CD8-positive, alpha-beta memory T cell (primary cell): ENCODE data around the gene PCDHA8. TPM values are rescaled to one million over a fixed set of nuclear protein-coding genes. Genes with fewer than 3 reads are reported as not detected.
"Not testable (repeated sequence)": the region's sequence is repeated elsewhere in the genome, so short reads cannot be mapped to it uniquely, and the experiment has no call there.

Experiments
- CTCF ChIA-PET: fragments of 350-600 bp; sonication (Branson Sonifier 250); formaldehyde crosslinking; loops from one replicate; lab custom pipeline; 2021; ENCODE audit warnings: antibody characterized with exemption; lab: Charles Lee
- POLR2A ChIA-PET: fragments of 350-600 bp; sonication (Branson Sonifier 250); formaldehyde crosslinking; loops from one replicate; lab custom pipeline; 2021; ENCODE audit warnings: antibody characterized with exemption; lab: Charles Lee
- DNase-seq, 5 donors: peaks; one replicate each; pipeline versions ENCODE4 v3.0.0 to v3.0.0-alpha.2; 2020 to 2022; ENCODE audit warnings: mixed read lengths in 1 of 5
- H3K27ac ChIP-seq: one replicate; pipeline ENCODE4 v1.7.0; 2013; ENCODE audit warnings: low read depth, mild to moderate bottlenecking, low read length, moderate library complexity
- H3K27me3 ChIP-seq: 2 replicates; pipeline ENCODE4 v1.7.0; 2013; ENCODE audit warnings: low read length, mild to moderate bottlenecking; ENCODE audit not compliant: insufficient read depth, poor library complexity, severe bottlenecking
- H3K36me3 ChIP-seq: 2 replicates; pipeline ENCODE4 v1.7.0; 2013; ENCODE audit warnings: mild to moderate bottlenecking, low read length, moderate library complexity; ENCODE audit not compliant: insufficient read depth
- H3K4me1 ChIP-seq: 2 replicates; pipeline ENCODE4 v1.7.0; 2013; ENCODE audit warnings: mild to moderate bottlenecking, low read length, moderate library complexity; ENCODE audit not compliant: insufficient read depth
- H3K4me3 ChIP-seq: 2 replicates; pipeline ENCODE4 v1.7.0; 2013; ENCODE audit warnings: mild to moderate bottlenecking, low read length
- H3K9me3 ChIP-seq: 2 replicates; pipeline ENCODE4 v1.7.0; 2013; ENCODE audit warnings: mild to moderate bottlenecking, low read length
- H3K27ac Mint-ChIP-seq, 8 donors: one replicate each; pipeline ENCODE4 v1.8.0; 2020 to 2021; ENCODE audit warnings: mixed read lengths in 8 of 8, mild to moderate bottlenecking in 6 of 8, inconsistent platforms in 3 of 8, moderate library complexity in 3 of 8
- H3K27me3 Mint-ChIP-seq, 2 donors: one replicate each; pipeline ENCODE4 v1.8.0; 2020 to 2021; ENCODE audit warnings: mixed read lengths in 2 of 2, mild to moderate bottlenecking in 1 of 2, moderate library complexity in 1 of 2
- H3K36me3 Mint-ChIP-seq, 3 donors: one replicate each; pipeline ENCODE4 v1.8.0; 2020 to 2021; ENCODE audit warnings: mixed read lengths in 3 of 3, inconsistent platforms in 1 of 3, mild to moderate bottlenecking in 1 of 3
- H3K4me1 Mint-ChIP-seq, 3 donors: one replicate each; pipeline ENCODE4 v1.8.0; 2020 to 2021; ENCODE audit warnings: mixed read lengths in 3 of 3, inconsistent platforms in 1 of 3, mild to moderate bottlenecking in 1 of 3
- H3K4me3 Mint-ChIP-seq, 7 donors: one replicate each; pipeline ENCODE4 v1.8.0; 2020 to 2021; ENCODE audit warnings: mixed read lengths in 7 of 7, mild to moderate bottlenecking in 6 of 7, moderate library complexity in 4 of 7, inconsistent platforms in 2 of 7
- H3K9me3 Mint-ChIP-seq, 5 donors: one replicate each; pipeline ENCODE4 v1.8.0; 2020 to 2022; ENCODE audit warnings: mixed read lengths in 5 of 5, mild to moderate bottlenecking in 3 of 5, moderate library complexity in 2 of 5, inconsistent platforms in 1 of 5
- polyA plus RNA-seq: library from polyadenylated mRNA; unstranded; fragments of 300-500 nt; fragmentation: Illumina TruSeq; gene quantifications from one replicate; pipeline ENCODE4 v1.2.3, GENCODE V29; 2021
- total RNA-seq, 2 experiments: library from RNA; stranded (reverse); gene quantifications; one replicate each; pipeline ENCODE4 v1.2.3, GENCODE V29; 2021

Gene PCDHA8
- total and polyA plus RNA-seq, 3 experiments from 2014 or later: not detected

DNA sequence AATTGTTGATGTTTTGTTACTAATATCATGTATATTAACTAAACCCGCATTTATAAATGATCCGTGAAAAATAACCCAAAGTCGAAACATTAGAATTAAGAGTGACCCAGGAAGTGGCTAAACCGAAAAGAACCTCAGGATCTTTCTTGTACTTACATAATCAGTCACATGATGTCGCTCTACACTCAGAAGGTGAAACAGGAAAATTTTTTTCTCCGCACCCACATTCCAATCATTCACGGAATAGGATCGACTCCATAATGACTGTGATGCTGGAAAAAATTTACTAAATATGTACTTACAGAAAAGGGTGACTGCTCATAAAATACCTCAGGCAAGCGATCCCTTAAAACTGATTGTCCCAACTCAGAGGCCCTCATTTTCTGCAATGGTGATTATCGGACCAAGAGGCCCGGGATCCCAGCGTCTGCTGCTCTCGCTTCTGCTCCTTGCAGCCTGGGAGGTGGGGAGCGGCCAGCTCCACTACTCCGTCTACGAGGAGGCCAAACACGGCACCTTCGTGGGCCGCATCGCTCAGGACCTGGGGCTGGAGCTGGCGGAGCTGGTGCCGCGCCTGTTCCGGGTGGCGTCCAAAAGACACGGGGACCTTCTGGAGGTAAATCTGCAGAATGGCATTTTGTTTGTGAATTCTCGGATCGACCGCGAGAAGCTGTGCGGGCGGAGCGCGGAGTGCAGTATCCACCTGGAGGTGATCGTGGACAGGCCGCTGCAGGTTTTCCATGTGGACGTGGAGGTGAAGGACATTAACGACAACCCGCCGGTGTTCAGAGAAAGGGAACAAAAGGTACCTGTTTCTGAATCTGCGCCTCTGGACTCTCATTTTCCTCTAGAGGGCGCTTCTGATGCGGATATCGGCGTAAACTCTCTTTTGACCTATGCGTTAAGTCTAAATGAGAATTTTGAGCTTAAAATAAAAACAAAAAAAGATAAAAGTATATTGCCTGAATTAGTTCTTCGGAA lies 34.4 kb downstream of the PCDHA8 start, which contains the start of gene PCDHA12:
Gene PCDHA12 (plus strand): TSS at position 224 of the 981 bp plus-strand sequence. CDS start 165 bp downstream, at position 389.
- Mint-ChIP-seq H3K4me1 (no peaks in the 10 kb centered on the region), H3K9me3 (peaks cover 6 to 38% (median 31%) of the 10 kb centered on the region in 5 donors), H3K36me3 (peaks cover 0 to 5% (median 0%) of the 10 kb centered on the region in 3 donors), H3K27me3 (peaks cover 30 to 41% of the 10 kb centered on the region in 2 donors), H3K4me3 (no peak within 1 kb of the TSS), H3K27ac (no peak within 1 kb of the TSS)
- peaks cover 3% of the 10 kb centered on the region for H3K9me3 ChIP-seq
- H3K27ac ChIP-seq: no peak within 1 kb of the TSS
- DNase-seq: no peak
- H3K4me3 ChIP-seq: no peak within 1 kb of the TSS
- CTCF ChIA-PET: no interaction called here
- H3K36me3 ChIP-seq: no peaks in the 10 kb centered on the region
- POLR2A ChIA-PET: no interaction called here
- peaks cover 4% of the 10 kb centered on the region for H3K27me3 ChIP-seq
- no peaks in the 10 kb centered on the region for H3K4me1 ChIP-seq

DNA sequence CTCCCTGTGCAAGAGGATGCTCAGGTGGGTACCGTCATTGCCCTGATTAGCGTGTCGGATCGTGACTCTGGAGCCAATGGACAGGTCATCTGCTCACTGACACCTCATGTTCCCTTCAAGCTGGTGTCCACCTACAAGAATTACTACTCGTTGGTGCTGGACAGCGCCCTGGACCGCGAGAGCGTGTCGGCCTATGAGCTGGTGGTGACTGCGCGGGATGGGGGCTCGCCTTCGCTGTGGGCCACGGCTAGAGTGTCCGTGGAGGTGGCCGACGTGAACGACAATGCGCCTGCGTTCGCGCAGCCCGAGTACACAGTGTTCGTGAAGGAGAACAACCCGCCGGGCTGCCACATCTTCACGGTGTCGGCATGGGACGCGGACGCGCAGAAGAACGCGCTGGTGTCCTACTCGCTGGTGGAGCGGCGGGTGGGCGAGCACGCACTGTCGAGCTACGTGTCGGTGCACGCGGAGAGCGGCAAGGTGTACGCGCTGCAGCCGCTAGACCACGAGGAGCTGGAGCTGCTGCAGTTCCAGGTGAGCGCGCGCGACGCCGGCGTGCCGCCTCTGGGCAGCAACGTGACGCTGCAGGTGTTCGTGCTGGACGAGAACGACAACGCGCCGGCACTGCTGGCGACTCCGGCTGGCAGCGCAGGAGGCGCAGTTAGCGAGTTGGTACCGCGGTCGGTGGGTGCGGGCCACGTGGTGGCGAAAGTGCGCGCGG lies 35.7 kb downstream of the PCDHA8 start:
- H3K4me3 ChIP-seq, DNase-seq, H3K27ac ChIP-seq, H3K4me3 Mint-ChIP-seq, H3K27me3 ChIP-seq, H3K9me3 ChIP-seq, H3K27ac Mint-ChIP-seq, H3K4me1 ChIP-seq, POLR2A ChIA-PET, H3K4me1 Mint-ChIP-seq, H3K36me3 ChIP-seq, CTCF ChIA-PET, H3K36me3 Mint-ChIP-seq: not testable (repeated sequence)
- peaks cover 35 to 50% of the 10 kb centered on the region in 2 donors for H3K27me3 Mint-ChIP-seq
- peaks cover 14 to 46% (median 36%) of the 10 kb centered on the region in 5 donors for H3K9me3 Mint-ChIP-seq

DNA sequence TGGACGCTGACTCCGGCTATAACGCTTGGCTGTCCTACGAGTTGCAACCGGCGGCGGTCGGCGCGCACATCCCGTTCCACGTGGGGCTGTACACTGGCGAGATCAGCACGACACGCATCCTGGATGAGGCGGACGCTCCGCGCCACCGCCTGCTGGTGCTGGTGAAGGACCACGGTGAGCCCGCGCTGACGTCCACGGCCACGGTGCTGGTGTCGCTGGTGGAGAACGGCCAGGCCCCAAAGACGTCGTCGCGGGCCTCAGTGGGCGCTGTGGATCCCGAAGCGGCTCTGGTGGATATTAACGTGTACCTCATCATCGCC lies 36.2 kb downstream of the PCDHA8 start:
- peaks cover 36 to 50% of the 10 kb centered on the region in 2 donors for H3K27me3 Mint-ChIP-seq
- DNase-seq: no peak
- ChIA-PET CTCF (no interaction called here), POLR2A (no interaction called here)
- no peak overlapping the region for H3K27ac ChIP-seq
- H3K36me3 Mint-ChIP-seq: peaks cover 0 to 5% (median 0%) of the 10 kb centered on the region in 3 donors
- H3K36me3 ChIP-seq: no peaks in the 10 kb centered on the region
- peaks cover 13 to 44% (median 34%) of the 10 kb centered on the region in 5 donors for H3K9me3 Mint-ChIP-seq
- H3K4me3 ChIP-seq: no peak overlapping the region
- H3K27ac Mint-ChIP-seq: no peak overlapping the region
- H3K9me3 ChIP-seq: peaks cover 3% of the 10 kb centered on the region
- no peak overlapping the region for H3K4me3 Mint-ChIP-seq
- peaks cover 4% of the 10 kb centered on the region for H3K27me3 ChIP-seq
- H3K4me1 Mint-ChIP-seq: no peaks in the 10 kb centered on the region
- H3K4me1 ChIP-seq: no peaks in the 10 kb centered on the region

DNA sequence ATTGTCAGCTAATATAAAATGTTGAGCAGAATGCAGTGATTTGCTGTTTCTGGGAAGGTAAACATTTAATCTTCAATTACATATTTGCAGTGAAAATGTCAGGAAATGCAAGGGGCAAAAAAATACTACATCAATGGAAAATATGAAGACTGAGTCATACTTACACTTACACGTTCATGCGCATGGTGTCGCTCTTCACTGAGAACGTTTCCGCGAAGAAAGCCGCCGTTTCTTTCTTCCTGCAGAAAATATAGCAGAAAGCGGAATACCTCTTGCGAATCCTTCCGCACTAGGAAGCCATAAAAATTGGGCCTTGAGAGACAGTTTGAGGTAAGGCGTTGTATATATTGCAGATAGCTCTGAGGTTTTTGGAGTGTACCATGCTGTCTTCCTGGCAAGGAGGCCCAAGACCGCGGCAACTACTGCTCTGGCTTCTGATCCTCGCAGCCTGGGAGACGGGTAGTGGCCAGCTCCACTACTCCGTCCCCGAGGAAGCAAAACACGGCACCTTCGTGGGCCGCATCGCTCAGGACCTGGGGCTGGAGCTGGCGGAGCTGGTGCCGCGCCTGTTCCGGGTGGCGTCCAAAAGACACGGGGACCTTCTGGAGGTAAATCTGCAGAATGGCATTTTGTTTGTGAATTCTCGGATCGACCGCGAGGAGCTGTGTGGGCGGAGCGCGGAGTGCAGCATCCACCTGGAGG lies 41.1 kb downstream of the PCDHA8 start, which contains the start of gene PCDHA13:
Gene PCDHA13 (plus strand): TSS at position 236 of the 702 bp plus-strand sequence. CDS start 145 bp downstream, at position 381.
- Mint-ChIP-seq H3K4me1 (no peaks in the 10 kb centered on the region), H3K9me3 (peaks cover 20 to 31% (median 21%) of the 10 kb centered on the region in 5 donors), H3K36me3 (no peaks in the 10 kb centered on the region), H3K27me3 (peaks cover 26 to 36% of the 10 kb centered on the region in 2 donors), H3K27ac (no peak within 1 kb of the TSS), H3K4me3 (no peak within 1 kb of the TSS)
- no peaks in the 10 kb centered on the region for H3K36me3 ChIP-seq
- H3K4me3 ChIP-seq: no peak within 1 kb of the TSS
- ChIA-PET CTCF (no interaction called here), POLR2A (no interaction called here)
- no peaks in the 10 kb centered on the region for H3K4me1 ChIP-seq
- H3K27me3 ChIP-seq: peaks cover 4% of the 10 kb centered on the region
- no peak for DNase-seq
- H3K9me3 ChIP-seq: no peaks in the 10 kb centered on the region
- H3K27ac ChIP-seq: no peak within 1 kb of the TSS

DNA sequence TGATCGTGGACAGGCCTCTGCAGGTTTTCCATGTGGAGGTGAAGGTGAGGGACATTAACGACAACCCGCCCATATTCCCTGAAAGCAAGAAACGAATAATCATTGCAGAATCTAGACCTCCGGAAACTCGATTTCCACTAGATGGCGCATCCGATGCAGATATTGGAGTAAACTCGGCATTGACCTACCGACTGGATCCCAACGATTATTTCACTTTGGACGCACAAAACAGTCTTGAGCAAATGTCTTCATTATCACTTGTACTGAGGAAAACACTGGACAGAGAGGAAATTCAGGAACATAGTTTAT lies 41.6 kb downstream of the PCDHA8 start:
- Mint-ChIP-seq H3K9me3 (peaks cover 20 to 34% (median 24%) of the 10 kb centered on the region in 5 donors), H3K4me1 (no peaks in the 10 kb centered on the region), H3K27ac (no peak overlapping the region), H3K36me3 (no peaks in the 10 kb centered on the region), H3K27me3 (peaks cover 28 to 36% of the 10 kb centered on the region in 2 donors), H3K4me3 (no peak overlapping the region)
- Histone ChIP-seq H3K36me3 (no peaks in the 10 kb centered on the region), H3K4me3 (no peak overlapping the region), H3K4me1 (no peaks in the 10 kb centered on the region), H3K9me3 (no peaks in the 10 kb centered on the region), H3K27me3 (peaks cover 4% of the 10 kb centered on the region), H3K27ac (no peak overlapping the region)
- POLR2A ChIA-PET: no interaction called here
- DNase-seq: no peak
- CTCF ChIA-PET: no interaction called here

DNA sequence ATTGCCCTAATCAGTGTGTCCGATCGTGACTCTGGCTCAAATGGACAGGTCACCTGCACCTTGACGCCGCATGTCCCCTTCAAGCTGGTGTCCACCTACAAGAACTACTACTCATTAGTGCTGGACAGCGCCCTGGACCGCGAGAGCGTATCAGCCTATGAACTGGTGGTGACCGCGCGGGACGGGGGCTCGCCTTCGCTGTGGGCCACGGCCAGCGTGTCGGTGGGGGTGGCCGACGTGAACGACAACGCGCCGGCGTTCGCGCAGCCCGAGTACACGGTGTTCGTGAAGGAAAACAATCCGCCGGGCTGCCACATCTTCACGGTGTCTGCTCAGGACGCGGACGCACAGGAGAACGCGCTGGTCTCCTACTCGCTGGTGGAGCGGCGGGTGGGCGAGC lies 42.4 kb downstream of the PCDHA8 start:
- H3K4me1 Mint-ChIP-seq: no peaks in the 10 kb centered on the region
- H3K9me3 ChIP-seq: no peaks in the 10 kb centered on the region
- ChIA-PET POLR2A (no interaction called here), CTCF (no interaction called here)
- peaks cover 20 to 35% (median 24%) of the 10 kb centered on the region in 5 donors for H3K9me3 Mint-ChIP-seq
- DNase-seq: no peak
- H3K27me3 Mint-ChIP-seq: peaks cover 30 to 36% of the 10 kb centered on the region in 2 donors
- no peak overlapping the region for H3K4me3 ChIP-seq
- H3K4me3 Mint-ChIP-seq: no peak overlapping the region
- H3K36me3 Mint-ChIP-seq: no peaks in the 10 kb centered on the region
- no peaks in the 10 kb centered on the region for H3K36me3 ChIP-seq
- peaks cover 4% of the 10 kb centered on the region for H3K27me3 ChIP-seq
- no peak overlapping the region for H3K27ac Mint-ChIP-seq
- H3K27ac ChIP-seq: no peak overlapping the region
- H3K4me1 ChIP-seq: no peaks in the 10 kb centered on the region

DNA sequence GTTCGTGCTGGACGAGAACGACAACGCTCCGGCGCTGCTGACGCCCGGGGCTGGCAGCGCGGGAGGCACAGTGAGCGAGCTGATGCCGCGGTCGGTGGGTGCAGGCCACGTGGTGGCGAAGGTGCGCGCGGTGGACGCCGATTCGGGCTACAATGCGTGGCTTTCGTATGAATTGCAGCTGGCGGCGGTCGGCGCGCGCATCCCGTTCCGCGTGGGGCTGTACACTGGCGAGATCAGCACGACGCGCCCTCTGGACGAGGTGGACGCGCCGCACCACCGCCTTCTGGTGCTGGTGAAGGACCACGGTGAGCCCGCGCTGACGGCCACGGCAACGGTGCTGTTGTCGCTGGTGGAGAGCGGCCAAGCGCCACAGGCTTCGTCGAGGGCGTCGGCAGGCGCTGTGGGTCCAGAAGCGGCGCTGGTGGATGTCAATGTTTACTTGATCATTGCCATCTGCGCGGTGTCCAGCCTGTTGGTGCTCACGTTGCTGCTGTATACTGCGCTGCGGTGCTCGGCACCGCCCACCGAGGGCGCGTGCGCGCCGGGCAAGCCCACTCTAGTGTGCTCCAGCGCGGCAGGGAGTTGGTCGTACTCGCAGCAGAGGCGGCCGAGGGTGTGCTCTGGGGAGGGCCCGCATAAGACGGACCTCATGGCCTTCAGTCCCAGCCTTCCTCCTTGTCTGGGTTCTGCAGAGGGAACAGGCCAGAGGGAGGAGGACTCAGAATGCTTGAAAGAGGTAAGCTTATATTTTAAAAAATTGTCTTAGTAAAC lies 43.1 kb downstream of the PCDHA8 start:
- DNase-seq: no peak
- H3K4me3 ChIP-seq: no peak overlapping the region
- Mint-ChIP-seq H3K27ac (no peak overlapping the region), H3K9me3 (peaks cover 20 to 35% (median 22%) of the 10 kb centered on the region in 5 donors), H3K36me3 (no peaks in the 10 kb centered on the region), H3K4me3 (no peak overlapping the region), H3K4me1 (no peaks in the 10 kb centered on the region), H3K27me3 (peaks cover 27 to 31% of the 10 kb centered on the region in 2 donors)
- H3K9me3 ChIP-seq: no peaks in the 10 kb centered on the region
- no peaks in the 10 kb centered on the region for H3K4me1 ChIP-seq
- no peaks in the 10 kb centered on the region for H3K27me3 ChIP-seq
- H3K27ac ChIP-seq: no peak overlapping the region
- ChIA-PET POLR2A (no interaction called here), CTCF (no interaction called here)
- H3K36me3 ChIP-seq: no peaks in the 10 kb centered on the region
